Left lung (tissue), 10 donors: ENCODE data around the gene RASGEF1B. TPM values are rescaled to one million over a fixed set of nuclear protein-coding genes. Genes with fewer than 3 reads are reported as not detected.

Experiments used
- ATAC-seq: fragments of 200-7000 bp; cut with Tn5 transposase; one replicate; pipeline ENCODE4 v1.9.1; 2020; ENCODE audit warnings: moderate library complexity
- DNase-seq, 4 donors: peaks; one replicate each; pipeline ENCODE4 v3.0.0-alpha.2; 2013 to 2020
- H3K27ac ChIP-seq, 2 donors: fragments of 200-600 bp; sonication (generic) in 1 of 2; one replicate each; pipeline versions ENCODE4 v1.5.0 to v1.8.0; 2020 to 2021
- H3K27me3 ChIP-seq, 2 donors: fragments of 200-600 bp; sonication (generic) in 1 of 2; one replicate each; pipeline versions ENCODE4 v1.5.0 to v1.8.0; 2020 to 2021
- H3K36me3 ChIP-seq, 2 donors: fragments of 200-600 bp; sonication (generic) in 1 of 2; one replicate each; pipeline versions ENCODE4 v1.5.0 to v1.8.0; 2020 to 2021
- H3K4me1 ChIP-seq, 2 donors: fragments of 200-600 bp; one replicate each; pipeline ENCODE4 v1.8.0; 2021
- H3K4me3 ChIP-seq, 2 donors: fragments of 200-600 bp; sonication (generic) in 1 of 2; one replicate each; pipeline versions ENCODE4 v1.5.0 to v1.8.0; 2020 to 2021; ENCODE audit warnings: mild to moderate bottlenecking in 1 of 2
- H3K9me3 ChIP-seq, 2 donors: fragments of 200-600 bp; sonication (generic) in 1 of 2; one replicate each; pipeline versions ENCODE4 v1.5.0 to v1.8.0; 2020 to 2021
- CTCF ChIP-seq, 2 donors: fragments of 200-600 bp; sonication (generic) in 1 of 2; IDR thresholded peaks; one replicate each; pipeline versions ENCODE4 v1.5.0 to v1.8.0; 2021; ENCODE audit warnings: antibody characterized with exemption in 2 of 2
- intact Hi-C, 2 donors: fragments of 100-400 bp; cut with DNase I; formaldehyde crosslinking; loops; one replicate each; pipeline versions ENCODE4 v1.11.2 to v1.14.2; 2022
- polyA plus RNA-seq, 6 donors: library from polyadenylated mRNA; unstranded; fragments of 120-200 nt; gene quantifications; one replicate each; pipeline ENCODE4 v1.2.1, GENCODE V29; 2013; ENCODE audit not compliant: insufficient read length in 6 of 6
- total RNA-seq, 2 donors: library from RNA; stranded (reverse); fragmentation: NEBNext Ultra II Directional; extraction: Animal tissue kit (Norgen Biotek cat#: 25700); gene quantifications; one replicate each; pipeline ENCODE4 v1.2.1, GENCODE V29; 2021
- donor health status: DM: no; HTN: yes; CAD: no.
- donor health status: DM: no; HTN: no; CAD: no.

Gene RASGEF1B
- total and polyA plus RNA-seq, 8 donors, result 8.4 to 34.7 (median 12.5) TPM

- H3K4me1 ChIP-seq, result no peaks in the 10 kb centered on the region
- no peak overlapping the region for H3K4me3 ChIP-seq
- H3K36me3 ChIP-seq, result no peaks in the 10 kb centered on the region
- ATAC-seq, result no peak
- no peaks in the 10 kb centered on the region for H3K27me3 ChIP-seq
- H3K27ac ChIP-seq, result no peak overlapping the region
- no peaks in the 10 kb centered on the region for H3K9me3 ChIP-seq
- no peak for TF ChIP-seq CTCF (IDR thresholded peaks at IDR 0.05)
- intact Hi-C loops, result no loop called here
- DNase-seq, result no peak
Measured at GRCh38 chr4:81395239-81395638, 76.5 kb downstream of the RASGEF1B start.

GRCh38 chr4:81392164-81392563, 79.5 kb downstream of the RASGEF1B start:
- intact Hi-C loops, result no loop called here
- Histone ChIP-seq H3K27ac (no peak overlapping the region), H3K9me3 (no peaks in the 10 kb centered on the region), H3K27me3 (no peaks in the 10 kb centered on the region), H3K36me3 (no peaks in the 10 kb centered on the region), H3K4me1 (no peaks in the 10 kb centered on the region), H3K4me3 (no peak overlapping the region)
- no peak for ATAC-seq
- no peak for DNase-seq
- TF ChIP-seq CTCF (IDR thresholded peaks at IDR 0.05), result no peak

DNA sequence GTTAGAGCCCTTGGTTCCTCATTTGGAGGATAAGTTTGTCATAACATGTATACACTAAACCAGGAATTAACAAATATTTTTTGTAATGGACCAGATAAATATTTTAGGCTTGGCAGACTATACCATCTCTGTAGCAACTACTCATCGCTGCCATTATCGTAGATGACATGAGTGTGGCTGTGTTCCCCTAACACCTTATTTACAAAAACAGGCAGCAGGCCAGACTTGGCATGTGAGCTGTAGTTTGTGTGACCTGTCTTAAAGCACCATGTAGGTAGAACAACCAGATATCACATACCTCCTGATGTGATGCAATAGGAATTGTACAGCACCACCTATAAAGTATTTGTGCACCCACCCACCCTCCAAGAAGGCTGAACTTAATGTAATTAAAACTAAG, 82.0 kb downstream of the RASGEF1B start:
- intact Hi-C loops, result no loop called here

DNA sequence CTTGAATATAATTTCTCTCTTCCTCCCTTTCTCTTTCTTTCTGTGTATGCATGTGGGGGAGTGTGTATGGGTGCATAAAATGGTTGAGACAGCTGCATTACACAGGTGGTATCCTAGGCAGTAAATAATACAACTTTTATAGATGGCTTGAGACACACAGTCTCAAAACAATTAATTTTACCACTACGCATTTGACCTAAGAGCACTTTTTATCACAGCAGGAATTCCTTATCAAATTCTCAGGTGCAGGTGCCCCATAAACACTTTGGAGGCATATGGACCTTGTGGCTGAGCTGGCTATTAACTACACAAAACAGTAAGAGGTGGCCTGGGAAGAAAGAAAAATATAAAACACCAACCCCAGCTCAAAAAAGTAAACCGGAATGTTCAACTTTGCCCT, 91.3 kb downstream of the RASGEF1B start:
- Histone ChIP-seq H3K27me3 (no peaks in the 10 kb centered on the region), H3K27ac (no peak overlapping the region), H3K9me3 (no peaks in the 10 kb centered on the region), H3K4me1 (no peaks in the 10 kb centered on the region), H3K4me3 (no peak overlapping the region), H3K36me3 (no peaks in the 10 kb centered on the region)
- ATAC-seq (no peak), DNase-seq (no peak)
- intact Hi-C loops, result no loop called here
- no peak for TF ChIP-seq CTCF (IDR thresholded peaks at IDR 0.05)

More for the DNA sequence above, 82.0 kb downstream of the RASGEF1B start:
- H3K9me3 ChIP-seq, result no peaks in the 10 kb centered on the region
- ATAC-seq (no peak), DNase-seq (no peak)
- H3K27ac ChIP-seq, result no peak overlapping the region
- H3K4me1 ChIP-seq, result no peaks in the 10 kb centered on the region
- H3K27me3 ChIP-seq, result no peaks in the 10 kb centered on the region
- no peaks in the 10 kb centered on the region for H3K36me3 ChIP-seq
- TF ChIP-seq CTCF (IDR thresholded peaks at IDR 0.05), result no peak
- H3K4me3 ChIP-seq, result no peak overlapping the region

DNA sequence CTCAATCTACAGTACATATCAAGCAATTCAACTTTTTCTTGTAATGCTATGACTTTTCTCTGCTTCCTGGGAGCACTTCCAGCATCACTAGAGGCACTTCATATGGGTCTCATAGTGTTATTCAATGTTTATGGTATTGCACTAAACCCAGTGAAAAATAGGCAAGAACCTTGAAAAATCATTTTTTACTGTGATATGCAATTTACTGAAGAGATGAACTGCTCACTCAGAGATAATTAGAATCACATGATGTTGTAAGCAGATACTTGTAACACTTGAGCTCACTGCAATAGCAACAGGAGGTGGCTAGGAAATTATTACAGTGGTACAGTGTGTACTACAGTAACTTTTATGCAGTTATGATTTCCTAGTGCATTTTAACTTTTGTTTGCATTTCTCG, 93.3 kb downstream of the RASGEF1B start:
- no peak overlapping the region for H3K27ac ChIP-seq
- intact Hi-C loops, result no loop called here
- no peak overlapping the region for H3K4me3 ChIP-seq
- H3K4me1 ChIP-seq, result no peaks in the 10 kb centered on the region
- DNase-seq, result peak in 1 of 4 donors; percentile 31
- H3K36me3 ChIP-seq, result no peaks in the 10 kb centered on the region
- no peaks in the 10 kb centered on the region for H3K9me3 ChIP-seq
- H3K27me3 ChIP-seq, result no peaks in the 10 kb centered on the region
- no peak for TF ChIP-seq CTCF (IDR thresholded peaks at IDR 0.05)
- ATAC-seq, result no peak
